SU-DHL-6 (cell line): ENCODE results near the gene SURF4.
"Not testable (repeated sequence)": the region's sequence is repeated elsewhere in the genome, so short reads cannot be mapped to it uniquely, and the experiment has no call there.

ENCODE experiments used
- H2AFZ ChIP-seq: fragments of 200-600 bp; sonication (generic); 2 replicates; pipeline ENCODE4 v1.6.1; 2014; ENCODE audit warnings: low read depth, mild to moderate bottlenecking, moderate library complexity, mixed read lengths, antibody characterized with exemption, low read length; ENCODE audit not compliant: severe bottlenecking
- H3F3A ChIP-seq: fragments of 200-600 bp; shearing (Covaris generic); 2 replicates; pipeline ENCODE4 v1.6.0; 2016; ENCODE audit warnings: antibody characterized with exemption, mild to moderate bottlenecking; ENCODE audit not compliant: insufficient read depth
- H3K27ac ChIP-seq: fragments of 200-600 bp; sonication (generic); 2 replicates; pipeline ENCODE4 v1.5.1; 2016; ENCODE audit warnings: low read depth, mild to moderate bottlenecking, low read length, moderate library complexity, mixed read lengths
- H3K27me3 ChIP-seq: fragments of 200-600 bp; sonication (generic), shearing (Covaris generic); 2 replicates; pipeline ENCODE4 v1.6.0; 2014; ENCODE audit warnings: mild to moderate bottlenecking, low read length
- H3K36me3 ChIP-seq: fragments of 200-600 bp; sonication (generic); 2 replicates; pipeline ENCODE4 v1.6.1; 2014; ENCODE audit warnings: mild to moderate bottlenecking, low read length, mixed read lengths
- H3K4me2 ChIP-seq: fragments of 300-600, 200-600 bp; shearing (Covaris generic), sonication (generic); 2 replicates; pipeline ENCODE4 v1.6.0; 2014; ENCODE audit warnings: low read length, low read depth, mild to moderate bottlenecking; ENCODE audit not compliant: poor library complexity, severe bottlenecking
- H3K4me3 ChIP-seq: fragments of 200-600 bp; sonication (generic); 2 replicates; pipeline ENCODE4 v1.5.1; 2014; ENCODE audit warnings: antibody characterized with exemption, low read length, mild to moderate bottlenecking, mixed read lengths; ENCODE audit not compliant: insufficient read depth, poor library complexity, severe bottlenecking
- H3K79me2 ChIP-seq: fragments of 200-600 bp; sonication (generic); 2 replicates; pipeline ENCODE4 v1.6.1; 2014; ENCODE audit warnings: mild to moderate bottlenecking, low read length, moderate library complexity; ENCODE audit not compliant: insufficient read depth
- H3K9ac ChIP-seq: fragments of 200-600 bp; sonication (generic); 2 replicates; pipeline ENCODE4 v1.7.0; 2014; ENCODE audit warnings: mild to moderate bottlenecking, low read length
- H3K9me2 ChIP-seq: fragments of 200-600 bp; sonication (generic); replicated peaks from 2 replicates; pipeline ENCODE4 v1.6.1; 2014; ENCODE audit warnings: low read length; ENCODE audit not compliant: insufficient read depth
- H3K9me3 ChIP-seq: fragments of 200-600 bp; sonication (generic); 2 replicates; pipeline ENCODE4 v1.6.1; 2014; ENCODE audit warnings: low read length, mixed read lengths; ENCODE audit not compliant: insufficient read depth
- H4K20me1 ChIP-seq: fragments of 200-600 bp; sonication (generic); 2 replicates; pipeline ENCODE4 v1.6.1; 2014; ENCODE audit warnings: low read depth, mild to moderate bottlenecking, antibody characterized with exemption, low read length, moderate library complexity, mixed read lengths
- EZH2phosphoT487 ChIP-seq: fragments of 200-600 bp; sonication (generic), shearing (Covaris generic); conservative IDR thresholded peaks from 2 replicates; pipeline ENCODE4 v1.6.1; 2018; ENCODE audit warnings: mild to moderate bottlenecking, antibody characterized with exemption, low read length, moderate library complexity, mixed read lengths
- TF ChIP-seq, protein P1 (sequence below): fragments of 200-600 bp; sonication (generic); IDR thresholded peaks from one replicate; pipeline ENCODE4 v1.5.1; 2017; ENCODE audit warnings: antibody characterized with exemption, mild to moderate bottlenecking, low read length, moderate library complexity; ENCODE audit not compliant: insufficient read depth, poor library complexity, severe bottlenecking

Gene SURF4

DNA sequence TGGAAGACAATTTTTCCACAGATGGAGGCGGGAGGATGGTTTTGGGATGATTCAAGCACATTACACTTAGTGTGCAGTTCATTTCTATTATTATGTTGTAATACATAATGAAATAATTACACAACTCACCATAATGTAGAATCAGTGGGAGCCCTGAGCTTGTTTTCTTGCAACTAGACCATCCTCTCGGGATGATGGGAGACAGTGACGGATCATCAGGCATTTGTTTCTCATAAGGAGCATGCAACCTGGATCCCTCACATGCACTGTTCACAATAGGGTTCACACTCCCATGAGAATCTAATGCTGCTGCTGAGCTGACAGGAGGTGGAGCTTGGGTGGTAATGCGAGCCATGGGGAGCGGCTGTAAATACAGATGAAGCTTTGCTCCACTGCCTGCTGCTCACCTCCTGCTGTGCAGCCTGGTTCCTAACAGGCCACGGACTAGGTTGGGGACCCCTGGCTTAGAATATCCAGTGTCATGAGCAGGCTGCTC, 1.9 kb upstream of the SURF4 start:
- Histone ChIP-seq H3F3A (peaks cover 5% of the 10 kb centered on the region; the same call in 1 of the 2 replicates), H3K27ac (no peak overlapping the region), H3K4me3 (no peak overlapping the region), H3K9me2 (no peaks in the 10 kb centered on the region), H3K9me3 (no peaks in the 10 kb centered on the region; the same call in 1 of the 2 replicates), H3K36me3 (no peaks in the 10 kb centered on the region), H3K79me2 (peaks cover 27% of the 10 kb centered on the region), H3K9ac (no peak overlapping the region), H3K27me3 (no peaks in the 10 kb centered on the region), H4K20me1 (no peaks in the 10 kb centered on the region; the same call in 1 of the 2 replicates), H2AFZ (no peak overlapping the region), H3K4me2 (no peak overlapping the region)
- no peak for TF ChIP-seq EZH2phosphoT487

DNA sequence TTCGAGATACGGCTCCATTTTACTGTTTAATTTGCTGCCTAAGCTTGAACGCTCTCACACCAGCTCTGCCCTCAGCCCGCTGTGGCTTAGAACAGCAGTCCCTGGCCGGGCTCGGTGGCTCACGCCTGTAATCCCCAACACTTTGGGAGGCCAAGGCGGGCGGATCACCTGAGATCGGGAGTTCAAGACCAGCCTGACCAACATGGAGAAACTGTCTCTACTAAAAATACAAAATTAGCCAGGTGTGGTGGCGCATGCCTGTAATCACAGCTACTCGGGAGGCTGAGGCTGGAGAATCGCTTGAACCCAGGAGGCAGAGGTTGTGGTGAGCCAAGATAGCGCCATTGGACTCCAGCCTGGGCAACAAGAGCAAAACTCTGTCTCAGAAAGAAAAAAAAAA, 1.4 kb upstream of the SURF4 start:
- H3K9me2 ChIP-seq, H3K4me3 ChIP-seq, H2AFZ ChIP-seq, H3K27me3 ChIP-seq, H3K4me2 ChIP-seq, H3K9ac ChIP-seq, H3K27ac ChIP-seq, H3K9me3 ChIP-seq, H3K36me3 ChIP-seq, H4K20me1 ChIP-seq, H3F3A ChIP-seq: not testable (repeated sequence)
- H3K79me2 ChIP-seq: peaks cover 32% of the 10 kb centered on the region

DNA sequence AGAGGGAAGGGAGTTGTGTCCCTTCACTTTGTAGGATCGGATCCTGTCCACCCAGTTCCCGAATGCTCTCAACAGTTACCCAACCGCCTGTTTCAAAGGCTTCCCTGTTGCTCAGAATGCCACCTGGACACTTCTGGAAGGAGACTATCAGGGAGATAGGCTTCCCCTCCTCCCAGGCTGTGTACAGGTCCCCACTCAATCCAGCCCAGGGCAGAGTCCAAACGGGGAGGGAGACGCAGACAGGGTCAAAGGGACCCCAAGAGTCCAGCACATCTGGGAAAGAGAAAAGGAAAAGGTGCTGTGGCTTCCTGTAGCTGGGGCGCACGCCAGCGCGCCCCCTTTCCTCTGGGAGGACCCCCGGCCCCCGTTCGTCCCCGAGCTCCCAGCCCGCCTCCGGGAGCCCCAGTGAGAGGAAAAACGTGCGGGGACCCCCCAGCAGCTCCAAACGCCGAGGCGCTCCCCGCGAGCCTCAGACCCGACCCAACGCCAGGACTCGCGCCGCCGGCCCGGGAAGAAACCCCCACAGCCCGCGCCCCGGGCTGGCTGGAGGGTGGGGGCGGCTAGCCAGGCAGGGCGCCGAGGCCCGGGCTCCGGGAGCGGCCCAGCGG, 640 bp downstream of the SURF4 start:
- H3K27ac ChIP-seq: peak overlapping the region; percentile 30
- peak overlapping the region; percentile 99 for H3K4me2 ChIP-seq
- no peaks in the 10 kb centered on the region for H3K27me3 ChIP-seq
- H3K9me2 ChIP-seq: no peaks in the 10 kb centered on the region
- H3K4me3 ChIP-seq: peak overlapping the region; percentile 99
- no peaks in the 10 kb centered on the region for H3K9me3 ChIP-seq
- H3K79me2 ChIP-seq: peaks cover 52% of the 10 kb centered on the region
- H2AFZ ChIP-seq: peak overlapping the region; percentile 35
- no peaks in the 10 kb centered on the region for H3K36me3 ChIP-seq
- H4K20me1 ChIP-seq: no peaks in the 10 kb centered on the region; the same call in 1 of the 2 replicates
- peaks cover 5% of the 10 kb centered on the region; the same call in 1 of the 2 replicates for H3F3A ChIP-seq
- H3K9ac ChIP-seq: peak overlapping the region; percentile 79
- TF ChIP-seq EZH2phosphoT487: no peak
- TF ChIP-seq, protein P1, sequence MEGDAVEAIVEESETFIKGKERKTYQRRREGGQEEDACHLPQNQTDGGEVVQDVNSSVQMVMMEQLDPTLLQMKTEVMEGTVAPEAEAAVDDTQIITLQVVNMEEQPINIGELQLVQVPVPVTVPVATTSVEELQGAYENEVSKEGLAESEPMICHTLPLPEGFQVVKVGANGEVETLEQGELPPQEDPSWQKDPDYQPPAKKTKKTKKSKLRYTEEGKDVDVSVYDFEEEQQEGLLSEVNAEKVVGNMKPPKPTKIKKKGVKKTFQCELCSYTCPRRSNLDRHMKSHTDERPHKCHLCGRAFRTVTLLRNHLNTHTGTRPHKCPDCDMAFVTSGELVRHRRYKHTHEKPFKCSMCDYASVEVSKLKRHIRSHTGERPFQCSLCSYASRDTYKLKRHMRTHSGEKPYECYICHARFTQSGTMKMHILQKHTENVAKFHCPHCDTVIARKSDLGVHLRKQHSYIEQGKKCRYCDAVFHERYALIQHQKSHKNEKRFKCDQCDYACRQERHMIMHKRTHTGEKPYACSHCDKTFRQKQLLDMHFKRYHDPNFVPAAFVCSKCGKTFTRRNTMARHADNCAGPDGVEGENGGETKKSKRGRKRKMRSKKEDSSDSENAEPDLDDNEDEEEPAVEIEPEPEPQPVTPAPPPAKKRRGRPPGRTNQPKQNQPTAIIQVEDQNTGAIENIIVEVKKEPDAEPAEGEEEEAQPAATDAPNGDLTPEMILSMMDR: peak; percentile 39

- Histone ChIP-seq H3K9ac (peak overlapping the region; percentile 79), H3K4me2 (peak overlapping the region; percentile 99), H2AFZ (peak overlapping the region; percentile 35), H3K9me3 (no peaks in the 10 kb centered on the region), H3K36me3 (no peaks in the 10 kb centered on the region), H3K27ac (peak overlapping the region; percentile 30; the same call in 1 of the 2 replicates), H3F3A (peaks cover 5% of the 10 kb centered on the region; the same call in 1 of the 2 replicates), H3K9me2 (no peaks in the 10 kb centered on the region), H4K20me1 (no peaks in the 10 kb centered on the region; the same call in 1 of the 2 replicates), H3K27me3 (no peaks in the 10 kb centered on the region), H3K79me2 (peaks cover 57% of the 10 kb centered on the region), H3K4me3 (peak overlapping the region; percentile 99)
- TF ChIP-seq EZH2phosphoT487: no peak
- TF ChIP-seq, protein P1: no peak
Measured at GRCh38 chr9:133374612-133375115, 1.2 kb downstream of the SURF4 start.
